Measurements from ENCODE around the gene CERK. TPM values are rescaled to one million over a fixed set of nuclear protein-coding genes. Genes with fewer than 3 reads are reported as not detected.

CERK gene
- total and polyA plus RNA-seq, 2 of the 13 experiments (the other 11 are each of a cell fraction or from before 2014, with no cell fraction given): 40.3 to 41.9 TPM

- Histone ChIP-seq H3K36me3 (replicated peaks in 1 of 2; ENCODE audit: control insufficient read depth in 1 of 2, insufficient read depth in 2 of 2, low read length in 2 of 2) (0 out of 5 replicates have a peak, but pooled peaks cover 0 to 3% of the 10 kb centered on the region in 2 experiments), H3K4me1 (ENCODE audit: insufficient read depth, low read length) (peaks cover 74% of the 10 kb centered on the region), H3K79me2 (ENCODE audit: insufficient read depth, low read length) (no peaks in the 10 kb centered on the region), H3K4me2 (ENCODE audit: low read depth, low read length) (peak overlapping the region; percentile 92), H3K27ac (ENCODE audit: extremely low read length, insufficient read depth, low read length) (peak overlapping the region; percentile 83), H3K9me3 (ENCODE audit: low read length) (no peaks in the 10 kb centered on the region), H2AFZ (ENCODE audit: low read length) (no peak overlapping the region), H4K20me1 (ENCODE audit: insufficient read depth, low read length) (no peaks in the 10 kb centered on the region; the same call in 1 of the 2 replicates), H3K9ac (ENCODE audit: insufficient read depth, low read depth, low read length) (peak overlapping the region; percentile 53), H3K27me3 (ENCODE audit: control insufficient read depth in 1 of 2, insufficient read depth in 2 of 2, low read length in 2 of 2) (no peaks in the 10 kb centered on the region), H3K4me3 (replicated peaks in 1 of 3; ENCODE audit: insufficient read depth in 1 of 3, low read depth in 2 of 3, low read length in 3 of 3) (peak overlapping the region; percentile 37 to 67 (median 42))
- peak; percentile 87 for ATAC-seq
- in situ Hi-C loops (cut with HindIII; ENCODE audit: extremely low pct_ligation_motif_present, low pct_unique_long_range_greater_than_20kb) (loop anchor here (25.0 kb wide), 1 partner anchor 90 kb away; no protein-coding TSS in a partner anchor), intact Hi-C loops (cut with micrococcal nuclease; ENCODE audit: unreplicated experiment) (loop anchor here (2.0 to 5.0 kb wide), 2 partner anchors 39 to 75 kb away; no protein-coding TSS in a partner anchor)
- peak; percentile 77 for FAIRE-seq
- 15% methylated on average over 15 of the region's 22 CpGs for WGBS (ENCODE audit: low lambda C conversion rate)
- BruUV-seq (replicated peaks): TSS peak; percentile 46
- peak; percentile 91 for DNase-seq (ENCODE audit: low spot score)
- CTCF ChIA-PET (ENCODE audit: low intra/inter-chr PET ratio, low total read pairs): interaction anchor here (1.3 kb wide), 1 partner anchor 43 kb away, joined by 3 read pairs; no protein-coding TSS in a partner anchor
- POLR2A ChIA-PET: interaction anchor here (0.7 to 2.2 kb wide), 13 partner anchors 8 to 275 kb away, joined by 3 to 12 read pairs (median 4); partner anchors contain the start of genes CERK and TBC1D22A
- no peak for TF ChIP-seq ZNF720 (CRISPR knock-in tag; IDR thresholded peaks at IDR 0.05)
- TF ChIP-seq ZNF772 (CRISPR knock-in tag; IDR thresholded peaks at IDR 0.05): 0 out of 2 replicates have a peak, but pooled peaks have one; percentile 22
- TF ChIP-seq GABPB1 (CRISPR knock-in tag; IDR thresholded peaks at IDR 0.05): peak; percentile 60
- no peak for TF ChIP-seq ZNF549 (CRISPR knock-in tag; IDR thresholded peaks at IDR 0.05)
- no peak for TF ChIP-seq ZNF496 (CRISPR knock-in tag; IDR thresholded peaks at IDR 0.05; ENCODE audit: insufficient replicate concordance)
- peak; percentile 87 for TF ChIP-seq GATAD2A (CRISPR knock-in tag; IDR thresholded peaks at IDR 0.05)
- peak; percentile 87 for TF ChIP-seq SOX5 (CRISPR knock-in tag; IDR thresholded peaks at IDR 0.05; ENCODE audit: borderline replicate concordance)
- no peak for TF ChIP-seq HHEX (CRISPR knock-in tag; IDR thresholded peaks at IDR 0.05)
- TF ChIP-seq REPIN1 (CRISPR knock-in tag; IDR thresholded peaks at IDR 0.05; ENCODE audit: borderline replicate concordance, low read depth): no peak
- peak; percentile 59; the same call in 1 of the 2 replicates for TF ChIP-seq ZNF350 (CRISPR knock-in tag; IDR thresholded peaks at IDR 0.05; ENCODE audit: borderline replicate concordance, low read depth)
- TF ChIP-seq ZBTB14 (CRISPR knock-in tag; IDR thresholded peaks at IDR 0.05): no peak
- 0 out of 2 replicates have a peak, but pooled peaks have one; percentile 6 for TF ChIP-seq TFDP2 (CRISPR knock-in tag; IDR thresholded peaks at IDR 0.05)
- peak; percentile 37 for TF ChIP-seq HNRNPLL (IDR thresholded peaks at IDR 0.05; ENCODE audit: low read depth, low read length, poor library complexity, severe bottlenecking)
- TF ChIP-seq CENPBD1 (CRISPR knock-in tag; IDR thresholded peaks at IDR 0.05; ENCODE audit: borderline replicate concordance, low read depth): no peak
- no peak for TF ChIP-seq THYN1 (CRISPR knock-in tag; IDR thresholded peaks at IDR 0.05; ENCODE audit: borderline replicate concordance, low read depth)
- TF ChIP-seq ATF1 (CRISPR knock-in tag; IDR thresholded peaks at IDR 0.05): peak; percentile 55; the same call in 1 of the 2 replicates
- TF ChIP-seq ZSCAN29 (CRISPR knock-in tag; conservative IDR thresholded peaks at IDR 0.05): no peak
- no peak for TF ChIP-seq ZNF747 (CRISPR knock-in tag; IDR thresholded peaks at IDR 0.05; ENCODE audit: borderline replicate concordance)
- TF ChIP-seq PCBP1 (IDR thresholded peaks at IDR 0.05; ENCODE audit: borderline replicate concordance, low read depth, low read length): no peak
These were observed 85.8 kb downstream of the CERK start for GRCh38 chr22:46652081-46652846.

Measured in HepG2 (cell line).